ENCODE data around the gene ARRB1. TPM values are rescaled to one million over a fixed set of nuclear protein-coding genes. Genes with fewer than 3 reads are reported as not detected.
"Not testable (repeated sequence)": the region's sequence is repeated elsewhere in the genome, so short reads cannot be mapped to it uniquely, and the experiment has no call there.

Gene ARRB1
- total RNA-seq, 2 donors from 2014 or later: 16.7 to 18.3 TPM

- H3K27ac Mint-ChIP-seq: no peak overlapping the region
Measured at GRCh38 chr11:75333022-75333806, 18.2 kb downstream of the ARRB1 start.

GRCh38 chr11:75331761-75332160, 19.7 kb downstream of the ARRB1 start:
- Mint-ChIP-seq H3K27ac (peak overlapping the region; percentile 59), H3K4me1 (ENCODE audit: low read depth) (peaks cover 60% of the 10 kb centered on the region)
- not testable (repeated sequence) for H3K4me3 Mint-ChIP-seq; DNase-seq; H3K27me3 Mint-ChIP-seq (ENCODE audit: low read depth); H3K9me3 Mint-ChIP-seq; H3K36me3 Mint-ChIP-seq (ENCODE audit: insufficient read depth in 2 of 2); ATAC-seq (replicated peaks in 1 of 2)

More at GRCh38 chr11:75333022-75333806, 18.2 kb downstream of the ARRB1 start:
- ATAC-seq (replicated peaks in 1 of 2): no peak
- Mint-ChIP-seq H3K9me3 (peaks cover 0 to 4% of the 10 kb centered on the region in 2 donors), H3K4me1 (ENCODE audit: low read depth) (peaks cover 68% of the 10 kb centered on the region), H3K4me3 (no peak overlapping the region), H3K27me3 (ENCODE audit: low read depth) (no peaks in the 10 kb centered on the region), H3K36me3 (ENCODE audit: insufficient read depth in 2 of 2) (peaks cover 0 to 6% of the 10 kb centered on the region in 2 donors)
- no peak for DNase-seq

- not testable (repeated sequence) for H3K27ac Mint-ChIP-seq; H3K27me3 Mint-ChIP-seq (ENCODE audit: low read depth); ATAC-seq (replicated peaks in 1 of 2); H3K4me3 Mint-ChIP-seq; DNase-seq; H3K36me3 Mint-ChIP-seq (ENCODE audit: insufficient read depth in 2 of 2); H3K9me3 Mint-ChIP-seq
- peaks cover 60% of the 10 kb centered on the region for H3K4me1 Mint-ChIP-seq (ENCODE audit: low read depth)
Measured at GRCh38 chr11:75331304-75331703, 20.2 kb downstream of the ARRB1 start.

GRCh38 chr11:75330886-75331285, 20.6 kb downstream of the ARRB1 start:
- not testable (repeated sequence) for DNase-seq; H3K36me3 Mint-ChIP-seq (ENCODE audit: insufficient read depth in 2 of 2); H3K9me3 Mint-ChIP-seq; H3K27ac Mint-ChIP-seq; H3K4me3 Mint-ChIP-seq; ATAC-seq (replicated peaks in 1 of 2); H3K27me3 Mint-ChIP-seq (ENCODE audit: low read depth)
- H3K4me1 Mint-ChIP-seq (ENCODE audit: low read depth): peaks cover 60% of the 10 kb centered on the region

- Mint-ChIP-seq H3K4me3 (no peak overlapping the region), H3K9me3 (peaks cover 0 to 4% of the 10 kb centered on the region in 2 donors), H3K36me3 (ENCODE audit: insufficient read depth in 2 of 2) (peaks cover 0 to 6% of the 10 kb centered on the region in 2 donors), H3K4me1 (ENCODE audit: low read depth) (peaks cover 60% of the 10 kb centered on the region), H3K27ac (peak overlapping the region; percentile 27), H3K27me3 (ENCODE audit: low read depth) (no peaks in the 10 kb centered on the region)
- no peak for ATAC-seq (replicated peaks in 1 of 2)
- no peak for DNase-seq
Measured at GRCh38 chr11:75330291-75330690, 21.2 kb downstream of the ARRB1 start.

GRCh38 chr11:75328426-75329277, 22.8 kb downstream of the ARRB1 start:
- Mint-ChIP-seq H3K27me3 (ENCODE audit: low read depth) (no peaks in the 10 kb centered on the region), H3K4me1 (ENCODE audit: low read depth) (peaks cover 67% of the 10 kb centered on the region), H3K27ac (peak overlapping the region; percentile 88), H3K4me3 (peak overlapping the region; percentile 63 to 66), H3K9me3 (peaks cover 0 to 4% of the 10 kb centered on the region in 2 donors), H3K36me3 (ENCODE audit: insufficient read depth in 2 of 2) (peaks cover 0 to 6% of the 10 kb centered on the region in 2 donors)
- ATAC-seq (replicated peaks in 1 of 2) (peak; percentile 67 to 84), DNase-seq (peak; percentile 54 to 56)

GRCh38 chr11:75326439-75326810, 25.0 kb downstream of the ARRB1 start:
- peak; percentile 37 to 63 for DNase-seq
- ATAC-seq (replicated peaks in 1 of 2): peak; percentile 64 to 82
- H3K27ac Mint-ChIP-seq: peak overlapping the region; percentile 17
- H3K36me3 Mint-ChIP-seq (ENCODE audit: insufficient read depth in 2 of 2): no peaks in the 10 kb centered on the region
- no peaks in the 10 kb centered on the region for H3K9me3 Mint-ChIP-seq
- H3K4me3 Mint-ChIP-seq: peak overlapping the region; percentile 13 to 39
- no peaks in the 10 kb centered on the region for H3K27me3 Mint-ChIP-seq (ENCODE audit: low read depth)
- peaks cover 66% of the 10 kb centered on the region for H3K4me1 Mint-ChIP-seq (ENCODE audit: low read depth)

- peak overlapping the region; percentile 13 to 39 for H3K4me3 Mint-ChIP-seq
- ATAC-seq (replicated peaks in 1 of 2) (peak; percentile 60 to 72), DNase-seq (peak; percentile 50 to 63)
- no peaks in the 10 kb centered on the region for H3K36me3 Mint-ChIP-seq (ENCODE audit: insufficient read depth in 2 of 2)
- no peaks in the 10 kb centered on the region for H3K27me3 Mint-ChIP-seq (ENCODE audit: low read depth)
- no peaks in the 10 kb centered on the region for H3K9me3 Mint-ChIP-seq
- H3K27ac Mint-ChIP-seq: peak overlapping the region; percentile 17
- H3K4me1 Mint-ChIP-seq (ENCODE audit: low read depth): peaks cover 69% of the 10 kb centered on the region
Measured at GRCh38 chr11:75325713-75326438, 25.6 kb downstream of the ARRB1 start.

GRCh38 chr11:75324740-75325139, 26.7 kb downstream of the ARRB1 start:
- Mint-ChIP-seq H3K4me3 (no peak overlapping the region), H3K9me3 (no peaks in the 10 kb centered on the region)
- DNase-seq: no peak

GRCh38 chr11:75324189-75324588, 27.3 kb downstream of the ARRB1 start:
- Mint-ChIP-seq H3K9me3 (no peaks in the 10 kb centered on the region), H3K4me3 (no peak overlapping the region), H3K27ac (no peak overlapping the region), H3K27me3 (ENCODE audit: low read depth) (no peaks in the 10 kb centered on the region), H3K4me1 (ENCODE audit: low read depth) (peaks cover 55% of the 10 kb centered on the region), H3K36me3 (ENCODE audit: insufficient read depth in 2 of 2) (peaks cover 0 to 1% of the 10 kb centered on the region in 2 donors)
- ATAC-seq (replicated peaks in 1 of 2) (no peak), DNase-seq (no peak)

More at GRCh38 chr11:75324740-75325139, 26.7 kb downstream of the ARRB1 start:
- Mint-ChIP-seq H3K36me3 (ENCODE audit: insufficient read depth in 2 of 2) (peaks cover 0 to under 1% of the 10 kb centered on the region in 2 donors), H3K27me3 (ENCODE audit: low read depth) (no peaks in the 10 kb centered on the region), H3K4me1 (ENCODE audit: low read depth) (peaks cover 61% of the 10 kb centered on the region), H3K27ac (no peak overlapping the region)
- no peak for ATAC-seq (replicated peaks in 1 of 2)

- peak overlapping the region; percentile 70 for H3K27ac Mint-ChIP-seq
- no peaks in the 10 kb centered on the region for H3K9me3 Mint-ChIP-seq
- peaks cover 49% of the 10 kb centered on the region for H3K4me1 Mint-ChIP-seq (ENCODE audit: low read depth)
- DNase-seq: no peak
- H3K4me3 Mint-ChIP-seq: peak overlapping the region in 1 of 2 donors; percentile 49
- no peak for ATAC-seq (replicated peaks in 1 of 2)
- H3K36me3 Mint-ChIP-seq (ENCODE audit: insufficient read depth in 2 of 2): peaks cover 0 to 1% of the 10 kb centered on the region in 2 donors
- H3K27me3 Mint-ChIP-seq (ENCODE audit: low read depth): no peaks in the 10 kb centered on the region
Measured at GRCh38 chr11:75323609-75324008, 27.9 kb downstream of the ARRB1 start.

GRCh38 chr11:75320643-75321042, 30.8 kb downstream of the ARRB1 start:
- no peak overlapping the region for H3K4me3 Mint-ChIP-seq
- no peaks in the 10 kb centered on the region for H3K9me3 Mint-ChIP-seq
- DNase-seq (no peak), ATAC-seq (replicated peaks in 1 of 2) (no peak)
- no peaks in the 10 kb centered on the region for H3K27me3 Mint-ChIP-seq (ENCODE audit: low read depth)
- H3K4me1 Mint-ChIP-seq (ENCODE audit: low read depth): peaks cover 32% of the 10 kb centered on the region
- H3K27ac Mint-ChIP-seq: no peak overlapping the region
- H3K36me3 Mint-ChIP-seq (ENCODE audit: insufficient read depth in 2 of 2): peaks cover 0 to 1% of the 10 kb centered on the region in 2 donors
